SK-N-SH (cell line): ENCODE measurements around the gene BCL2L15.

Experiments
- RFX5 ChIP-seq: IDR thresholded peaks from 2 replicates; pipeline ENCODE4 v1.6.1; 2012; ENCODE audit warnings: mild to moderate bottlenecking, improper control_type of control experiment, low read length
- TAF1 ChIP-seq: IDR thresholded peaks from 2 replicates; pipeline ENCODE4 v1.6.1; 2012; ENCODE audit warnings: low read depth, mild to moderate bottlenecking, low read length, moderate library complexity, borderline replicate concordance
- TF ChIP-seq, protein P1 (sequence below): fragments of 200-600 bp; sonication (generic); IDR thresholded peaks from 2 replicates; pipeline ENCODE4 v1.6.1; 2017; ENCODE audit warnings: antibody characterized with exemption, mild to moderate bottlenecking, moderate library complexity

- TF ChIP-seq, protein P1, sequence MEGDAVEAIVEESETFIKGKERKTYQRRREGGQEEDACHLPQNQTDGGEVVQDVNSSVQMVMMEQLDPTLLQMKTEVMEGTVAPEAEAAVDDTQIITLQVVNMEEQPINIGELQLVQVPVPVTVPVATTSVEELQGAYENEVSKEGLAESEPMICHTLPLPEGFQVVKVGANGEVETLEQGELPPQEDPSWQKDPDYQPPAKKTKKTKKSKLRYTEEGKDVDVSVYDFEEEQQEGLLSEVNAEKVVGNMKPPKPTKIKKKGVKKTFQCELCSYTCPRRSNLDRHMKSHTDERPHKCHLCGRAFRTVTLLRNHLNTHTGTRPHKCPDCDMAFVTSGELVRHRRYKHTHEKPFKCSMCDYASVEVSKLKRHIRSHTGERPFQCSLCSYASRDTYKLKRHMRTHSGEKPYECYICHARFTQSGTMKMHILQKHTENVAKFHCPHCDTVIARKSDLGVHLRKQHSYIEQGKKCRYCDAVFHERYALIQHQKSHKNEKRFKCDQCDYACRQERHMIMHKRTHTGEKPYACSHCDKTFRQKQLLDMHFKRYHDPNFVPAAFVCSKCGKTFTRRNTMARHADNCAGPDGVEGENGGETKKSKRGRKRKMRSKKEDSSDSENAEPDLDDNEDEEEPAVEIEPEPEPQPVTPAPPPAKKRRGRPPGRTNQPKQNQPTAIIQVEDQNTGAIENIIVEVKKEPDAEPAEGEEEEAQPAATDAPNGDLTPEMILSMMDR: no peak
- TF ChIP-seq TAF1: no peak
- no peak for TF ChIP-seq RFX5
Observed at GRCh38 chr1:113917400-113918082, 30.2 kb upstream of the BCL2L15 start.
